H9 (cell line): Measurements from ENCODE around the gene APOA1. TPM values are rescaled to one million over a fixed set of nuclear protein-coding genes. Genes with fewer than 3 reads are reported as not detected.

Source experiments
- DNase-seq: peaks from one replicate; pipeline ENCODE4 v3.0.0-alpha.2; 2017
- H2AFZ ChIP-seq: one replicate; pipeline ENCODE4 v1.6.1; 2013; ENCODE audit warnings: mild to moderate bottlenecking, low read length, control low read depth, moderate library complexity
- H2AK5ac ChIP-seq: 2 replicates; pipeline ENCODE4 v1.6.1; 2013; ENCODE audit warnings: low read length, control low read depth, mixed read lengths; ENCODE audit not compliant: insufficient read length
- H2BK120ac ChIP-seq: one replicate; pipeline ENCODE4 v1.6.1; 2013; ENCODE audit warnings: low read depth, mild to moderate bottlenecking, low read length, control low read depth, inconsistent platforms; ENCODE audit not compliant: poor library complexity, severe bottlenecking
- H2BK12ac ChIP-seq: 2 replicates; pipeline ENCODE4 v1.6.1; 2013; ENCODE audit warnings: low read length, control low read depth, mixed read lengths, low read depth; ENCODE audit not compliant: insufficient read length
- H2BK15ac ChIP-seq: 2 replicates; pipeline ENCODE4 v1.6.1; 2013; ENCODE audit warnings: low read depth, low read length, control low read depth
- H2BK20ac ChIP-seq: one replicate; pipeline ENCODE4 v1.6.1; 2013; ENCODE audit warnings: low read depth, mild to moderate bottlenecking, low read length, control low read depth, inconsistent platforms; ENCODE audit not compliant: poor library complexity, severe bottlenecking
- H2BK5ac ChIP-seq: 2 replicates; pipeline ENCODE4 v1.6.1; 2013; ENCODE audit warnings: low read length, control low read depth, mixed read lengths; ENCODE audit not compliant: insufficient read length
- H3K14ac ChIP-seq: 2 replicates; pipeline ENCODE4 v1.6.1; 2013; ENCODE audit warnings: low read length, control low read depth; ENCODE audit not compliant: insufficient read depth
- H3K18ac ChIP-seq: 2 replicates; pipeline ENCODE4 v1.6.1; 2013; ENCODE audit warnings: low read depth, mild to moderate bottlenecking, mixed read lengths, low read length, control low read depth; ENCODE audit not compliant: insufficient read length
- H3K23ac ChIP-seq: 2 replicates; pipeline ENCODE4 v1.6.1; 2013; ENCODE audit warnings: low read length, control low read depth, mixed read lengths, low read depth; ENCODE audit not compliant: insufficient read length
- H3K23me2 ChIP-seq: 2 replicates; pipeline ENCODE4 v1.6.1; 2013; ENCODE audit warnings: low read depth, mild to moderate bottlenecking, mixed read lengths, low read length, control low read depth; ENCODE audit not compliant: insufficient read length, poor library complexity, severe bottlenecking
- H3K27ac ChIP-seq: 2 replicates; pipeline ENCODE4 v1.5.1; 2013; ENCODE audit warnings: low read length, control low read depth, mixed read lengths, low read depth; ENCODE audit not compliant: insufficient read length
- H3K27me3 ChIP-seq: 2 replicates; pipeline ENCODE4 v1.6.1; 2013; ENCODE audit warnings: low read length, control low read depth, inconsistent platforms; ENCODE audit not compliant: insufficient read depth
- H3K4ac ChIP-seq: 2 replicates; pipeline ENCODE4 v1.6.1; 2013; ENCODE audit warnings: low read depth, mild to moderate bottlenecking, control low read depth, inconsistent platforms, low read length, moderate library complexity
- H3K4me1 ChIP-seq: 2 replicates; pipeline ENCODE4 v1.6.1; 2013; ENCODE audit warnings: low read length, control low read depth, inconsistent platforms; ENCODE audit not compliant: insufficient read depth
- H3K4me2 ChIP-seq: 2 replicates; pipeline ENCODE4 v1.6.1; 2013; ENCODE audit warnings: low read length, control low read depth, mixed read lengths; ENCODE audit not compliant: insufficient read length, insufficient read depth
- H3K56ac ChIP-seq: 2 replicates; pipeline ENCODE4 v1.6.1; 2013; ENCODE audit warnings: low read depth, mild to moderate bottlenecking, mixed read lengths, low read length, control low read depth; ENCODE audit not compliant: insufficient read length
- H3K79me1 ChIP-seq: 2 replicates; pipeline ENCODE4 v1.6.1; 2013; ENCODE audit warnings: low read depth, mild to moderate bottlenecking, moderate library complexity, low read length, control low read depth, inconsistent platforms; ENCODE audit not compliant: insufficient read depth, poor library complexity, severe bottlenecking
- H3K79me2 ChIP-seq: 2 replicates; pipeline ENCODE4 v1.6.1; 2013; ENCODE audit warnings: low read length, control low read depth, inconsistent platforms; ENCODE audit not compliant: insufficient read depth
- H3K9ac ChIP-seq: 2 replicates; pipeline ENCODE4 v1.6.1; 2013; ENCODE audit warnings: low read length, control low read depth, mixed read lengths; ENCODE audit not compliant: insufficient read length; ENCODE audit errors: extremely low read depth
- H3K9me3 ChIP-seq: one replicate; pipeline ENCODE4 v1.6.1; 2013; ENCODE audit warnings: low read depth, low read length, inconsistent platforms; ENCODE audit not compliant: control insufficient read depth
- H3T11ph ChIP-seq: one replicate; pipeline ENCODE4 v1.6.1; 2013; ENCODE audit warnings: mild to moderate bottlenecking, low read length, control low read depth, inconsistent platforms
- H4K20me1 ChIP-seq: one replicate; pipeline ENCODE4 v1.6.1; 2013; ENCODE audit not compliant: control insufficient read depth, insufficient read length, insufficient read depth
- H4K5ac ChIP-seq: 2 replicates; pipeline ENCODE4 v1.6.1; 2013; ENCODE audit warnings: low read depth, mild to moderate bottlenecking, mixed read lengths, low read length, control low read depth; ENCODE audit not compliant: insufficient read length
- H4K8ac ChIP-seq: replicated peaks from 2 replicates; pipeline ENCODE4 v1.6.1; 2013; ENCODE audit warnings: low read length, control low read depth, mixed read lengths, low read depth; ENCODE audit not compliant: insufficient read length
- H4K91ac ChIP-seq: 2 replicates; pipeline ENCODE4 v1.6.1; 2013; ENCODE audit warnings: low read depth, mild to moderate bottlenecking, moderate library complexity, mixed read lengths, low read length, control low read depth; ENCODE audit not compliant: insufficient read length
- H3K27ac Mint-ChIP-seq, 3 experiments: 2 replicates in 2 of 3; 3 replicates in 1 of 3; pipeline ENCODE4 v1.8.0; 2020 to 2021; ENCODE audit warnings: mixed read lengths in 3 of 3, mild to moderate bottlenecking in 1 of 3, moderate library complexity in 1 of 3
- H3K27me3 Mint-ChIP-seq: 2 replicates; pipeline ENCODE4 v1.8.0; 2021; ENCODE audit warnings: low read depth, mild to moderate bottlenecking, moderate library complexity, mixed read lengths
- H3K36me3 Mint-ChIP-seq, 3 experiments: 2 replicates in 2 of 3; 3 replicates in 1 of 3; pipeline ENCODE4 v1.8.0; 2020 to 2021; ENCODE audit warnings: low read depth in 3 of 3, mixed read lengths in 3 of 3; ENCODE audit not compliant: insufficient read depth in 1 of 3
- H3K4me1 Mint-ChIP-seq, 2 experiments: 2 replicates each; pipeline ENCODE4 v1.8.0; 2020; ENCODE audit warnings: mixed read lengths in 2 of 2
- H3K4me3 Mint-ChIP-seq, 2 experiments: 2 replicates in 1 of 2; 3 replicates in 1 of 2; pipeline ENCODE4 v1.8.0; 2020 to 2021; ENCODE audit warnings: mild to moderate bottlenecking in 2 of 2, mixed read lengths in 2 of 2, moderate library complexity in 1 of 2
- H3K9me3 Mint-ChIP-seq, 2 experiments: 2 replicates in 1 of 2; 3 replicates in 1 of 2; pipeline ENCODE4 v1.8.0; 2020; ENCODE audit warnings: mild to moderate bottlenecking in 2 of 2, mixed read lengths in 2 of 2, moderate library complexity in 1 of 2
- WGBS: extraction: QIAGEN DNeasy Blood & Tissue Kit; methylation state at CpG from one replicate; pipeline ENCODE4 v1.1.7; 2013; ENCODE audit warnings: missing lambda C conversion rate, low lambda C conversion rate, mixed read lengths; ENCODE audit not compliant: insufficient read length; ENCODE audit errors: extremely low coverage; 5-methylcytosine and 5-hydroxymethylcytosine counted together
- total RNA-seq: library from RNA; stranded (reverse); gene quantifications from 2 replicates; pipeline ENCODE4 v1.2.1, GENCODE V29; 2021
- TF ChIP-seq, protein P1 (sequence below): fragments of 200-600 bp; sonication (generic); conservative IDR thresholded peaks from 3 replicates; pipeline ENCODE4 v1.8.0; 2021; ENCODE audit warnings: antibody characterized with exemption, mild to moderate bottlenecking

The APOA1 gene
- total RNA-seq, 1 experiment from 2014 or later = 0.68 TPM

DNA sequence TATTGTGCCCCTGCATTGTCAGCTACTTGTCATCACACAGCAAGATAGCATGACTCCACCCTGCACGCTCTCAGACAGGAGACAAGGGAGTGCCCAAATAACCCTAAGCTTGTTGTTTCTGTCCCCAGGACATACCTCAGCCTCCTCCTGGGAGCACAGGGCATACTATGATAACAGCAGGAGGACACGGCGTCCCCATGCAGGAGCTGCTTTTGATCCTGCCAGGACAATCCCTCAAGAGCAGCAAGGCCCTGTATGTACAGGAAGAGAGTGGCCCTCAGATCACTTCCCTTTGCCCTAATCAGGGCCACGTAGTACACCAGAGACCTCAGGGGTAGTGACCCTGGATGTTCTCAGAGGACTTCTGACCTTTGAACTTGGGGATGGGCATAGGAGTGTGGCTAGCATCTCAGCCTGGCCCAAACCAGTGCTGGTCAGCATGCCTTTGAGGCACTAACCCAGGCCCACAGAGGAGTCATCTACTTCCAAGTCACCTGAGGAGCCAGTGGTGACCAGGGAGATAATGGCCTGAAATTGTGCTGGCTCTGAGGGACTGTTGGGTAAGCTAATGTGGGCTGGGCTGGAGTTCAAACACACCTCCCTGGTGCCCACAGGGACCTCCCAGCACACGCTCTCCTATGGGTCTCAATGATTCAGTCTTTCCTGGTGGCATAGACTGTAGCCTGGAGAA lies 23.5 kb downstream of the APOA1 start:
- no peak for DNase-seq
- Histone ChIP-seq H2BK120ac (no peak overlapping the region), H4K91ac (no peak overlapping the region), H3T11ph (no peak overlapping the region), H2BK5ac (no peak overlapping the region), H3K79me1 (no peaks in the 10 kb centered on the region), H3K18ac (no peak overlapping the region), H4K20me1 (no peaks in the 10 kb centered on the region), H3K23me2 (peaks cover 4% of the 10 kb centered on the region), H3K14ac (0 out of 2 replicates have a peak overlapping the region, but pooled peaks have one; percentile 35), H4K5ac (no peak overlapping the region), H3K27ac (no peak overlapping the region), H3K4ac (no peak overlapping the region), H2BK15ac (no peak overlapping the region), H3K9ac (no peak overlapping the region), H2AFZ (no peak overlapping the region), H2BK12ac (no peak overlapping the region), H3K4me1 (no peaks in the 10 kb centered on the region), H3K79me2 (no peaks in the 10 kb centered on the region), H2BK20ac (no peak overlapping the region), H4K8ac (no peak overlapping the region), H3K27me3 (no peaks in the 10 kb centered on the region), H3K4me2 (no peak overlapping the region), H3K23ac (no peak overlapping the region), H3K9me3 (no peaks in the 10 kb centered on the region), H3K56ac (no peak overlapping the region), H2AK5ac (no peak overlapping the region)
- no peak overlapping the region for H3K4me3 Mint-ChIP-seq
- TF ChIP-seq, protein P1, sequence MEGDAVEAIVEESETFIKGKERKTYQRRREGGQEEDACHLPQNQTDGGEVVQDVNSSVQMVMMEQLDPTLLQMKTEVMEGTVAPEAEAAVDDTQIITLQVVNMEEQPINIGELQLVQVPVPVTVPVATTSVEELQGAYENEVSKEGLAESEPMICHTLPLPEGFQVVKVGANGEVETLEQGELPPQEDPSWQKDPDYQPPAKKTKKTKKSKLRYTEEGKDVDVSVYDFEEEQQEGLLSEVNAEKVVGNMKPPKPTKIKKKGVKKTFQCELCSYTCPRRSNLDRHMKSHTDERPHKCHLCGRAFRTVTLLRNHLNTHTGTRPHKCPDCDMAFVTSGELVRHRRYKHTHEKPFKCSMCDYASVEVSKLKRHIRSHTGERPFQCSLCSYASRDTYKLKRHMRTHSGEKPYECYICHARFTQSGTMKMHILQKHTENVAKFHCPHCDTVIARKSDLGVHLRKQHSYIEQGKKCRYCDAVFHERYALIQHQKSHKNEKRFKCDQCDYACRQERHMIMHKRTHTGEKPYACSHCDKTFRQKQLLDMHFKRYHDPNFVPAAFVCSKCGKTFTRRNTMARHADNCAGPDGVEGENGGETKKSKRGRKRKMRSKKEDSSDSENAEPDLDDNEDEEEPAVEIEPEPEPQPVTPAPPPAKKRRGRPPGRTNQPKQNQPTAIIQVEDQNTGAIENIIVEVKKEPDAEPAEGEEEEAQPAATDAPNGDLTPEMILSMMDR = no peak
- H3K27me3 Mint-ChIP-seq = peaks cover 9% of the 10 kb centered on the region
- no peaks in the 10 kb centered on the region for H3K36me3 Mint-ChIP-seq
- no peaks in the 10 kb centered on the region for H3K4me1 Mint-ChIP-seq
- H3K27ac Mint-ChIP-seq = no peak overlapping the region
- WGBS = no CpG with 5 or more reads among the region's 5 CpGs
- no peaks in the 10 kb centered on the region for H3K9me3 Mint-ChIP-seq
